HAP-1 (cell line): Measurements from ENCODE around the gene EMC9.
A peak's percentile ranks its signal among the peaks of the same experiment; 100 is the strongest.

Source experiments
- DNase-seq, 2 experiments: peaks; one replicate each; pipeline ENCODE4 v3.0.0-alpha.2; 2016 to 2020; ENCODE audit warnings: low spot score in 2 of 2
- H3K27me3 ChIP-seq: fragments of 250-450 bp; sonication (Bioruptor Pico); 2 replicates; pipeline ENCODE4 v1.5.1; 2020; ENCODE audit warnings: low read depth, mild to moderate bottlenecking, moderate library complexity
- H3K36me3 ChIP-seq: fragments of 250-450 bp; sonication (Bioruptor Pico); replicated peaks from 2 replicates; pipeline ENCODE4 v1.5.1; 2020; ENCODE audit warnings: mild to moderate bottlenecking
- H3K4me1 ChIP-seq: fragments of 250-450 bp; sonication (Bioruptor Pico); 2 replicates; pipeline ENCODE4 v1.5.1; 2020; ENCODE audit warnings: mild to moderate bottlenecking
- H3K4me3 ChIP-seq: fragments of 250-450 bp; sonication (Bioruptor Pico); 2 replicates; pipeline ENCODE4 v1.5.1; 2020; ENCODE audit warnings: mild to moderate bottlenecking, moderate library complexity
- H3K9me3 ChIP-seq: fragments of 250-450 bp; sonication (Bioruptor Pico); 2 replicates; pipeline ENCODE4 v1.5.1; 2020; ENCODE audit warnings: mild to moderate bottlenecking, moderate library complexity
- in situ Hi-C: fragments of 300-500 bp; cut with MboI; formaldehyde crosslinking; loops from 3 replicates; pipeline ENCODE4 v1.14.3; 2020; ENCODE audit warnings: low sequenced_read_pairs, inconsistent platforms, mixed read lengths

EMC9 gene

GRCh38 chr14:24095271-24096068 is 45.9 kb downstream of the EMC9 start:
- peaks cover 11% of the 10 kb centered on the region for H3K4me1 ChIP-seq
- in situ Hi-C loops: loop anchor here (10.0 kb wide), 1 partner anchor 81 kb away; no protein-coding TSS in a partner anchor
- H3K36me3 ChIP-seq: peaks cover 35% of the 10 kb centered on the region
- H3K27me3 ChIP-seq: no peaks in the 10 kb centered on the region
- peak overlapping the region; percentile 97 for H3K4me3 ChIP-seq
- H3K9me3 ChIP-seq: no peaks in the 10 kb centered on the region
- peak; percentile 48 to 83 for DNase-seq

DNA sequence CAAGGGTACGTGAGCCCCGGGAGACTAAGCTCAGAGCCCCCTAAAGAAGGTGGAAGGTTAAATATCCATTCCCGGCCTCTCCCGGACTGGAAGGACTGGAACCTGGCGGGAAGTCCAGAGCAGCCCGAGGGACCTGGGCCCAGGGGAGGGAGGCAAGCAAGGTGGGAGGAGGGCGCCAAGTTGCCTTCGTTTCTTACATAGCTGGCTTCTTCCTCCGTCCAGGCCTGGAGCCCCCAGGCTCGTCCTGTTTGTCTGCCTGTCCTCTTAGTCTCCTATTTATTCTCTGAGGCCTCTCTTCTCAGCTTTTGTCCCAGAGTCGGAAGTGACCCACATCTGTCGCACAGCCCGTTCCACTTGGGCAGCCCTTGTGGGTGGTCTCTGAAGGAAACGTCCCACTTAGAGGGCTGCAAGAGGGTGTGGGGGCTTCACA is 46.5 kb downstream of the EMC9 start:
- Histone ChIP-seq H3K4me3 (peak overlapping the region; percentile 97), H3K9me3 (no peaks in the 10 kb centered on the region), H3K4me1 (peaks cover 11% of the 10 kb centered on the region), H3K36me3 (peaks cover 29% of the 10 kb centered on the region), H3K27me3 (no peaks in the 10 kb centered on the region)
- in situ Hi-C loops: loop anchor here (10.0 kb wide), 1 partner anchor 80 kb away; no protein-coding TSS in a partner anchor
- DNase-seq: peak in 1 of 2 experiments; percentile 28

DNA sequence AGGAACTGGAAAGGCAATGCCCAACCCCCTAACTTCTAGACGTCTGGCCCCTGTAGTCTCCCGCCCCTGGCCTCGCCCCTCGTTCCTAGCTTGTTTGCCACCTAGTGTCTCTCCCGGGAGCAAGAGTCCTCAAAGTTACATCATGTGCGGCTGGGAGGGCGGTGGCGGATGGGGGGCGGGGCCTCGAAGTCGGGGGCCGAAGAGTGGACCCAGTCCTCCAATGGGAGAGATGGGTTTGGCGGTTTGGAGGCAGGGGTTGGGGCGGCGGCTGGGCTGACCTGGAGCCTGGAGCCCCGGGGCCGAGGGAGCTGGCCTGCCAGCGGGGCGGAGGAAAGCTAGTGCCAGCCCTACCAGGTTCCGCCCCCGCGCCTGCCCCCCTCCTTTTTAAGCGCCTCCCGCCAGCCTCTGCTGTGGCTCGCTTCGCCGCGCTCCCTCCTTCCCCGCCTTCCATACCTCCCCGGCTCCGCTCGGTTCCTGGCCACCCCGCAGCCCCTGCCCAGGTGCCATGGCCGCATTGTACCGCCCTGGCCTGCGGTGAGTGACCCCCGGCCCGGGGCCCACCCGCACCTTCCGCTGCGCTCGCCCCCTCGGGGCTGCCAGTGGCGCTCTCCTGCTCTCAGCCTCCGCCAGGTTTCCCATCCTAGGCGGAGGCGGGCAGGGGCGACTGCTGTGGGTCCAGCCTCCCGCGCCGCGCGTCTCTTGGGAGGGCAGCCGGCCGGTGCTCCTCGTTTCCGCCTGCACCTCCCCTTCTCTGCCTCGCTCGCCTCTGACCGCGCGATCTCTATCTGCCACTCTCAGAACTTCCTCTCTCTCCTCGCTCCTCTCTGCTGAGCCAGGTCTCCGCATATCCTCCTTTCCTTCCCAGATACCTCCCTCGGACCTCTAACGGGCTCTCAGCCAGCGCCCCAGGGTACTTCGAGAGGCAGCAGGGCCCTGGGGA is 47.2 kb downstream of the EMC9 start, which contains the start of gene PCK2:
TSS of gene PCK2 (plus strand) at position 411 of the 940 bp plus-strand sequence. CDS start at position 506, 95 bp downstream.
- H3K27me3 ChIP-seq: no peaks in the 10 kb centered on the region
- no peaks in the 10 kb centered on the region for H3K9me3 ChIP-seq
- in situ Hi-C loops: loop anchor here (10.0 kb wide), 1 partner anchor 79 kb away; no protein-coding TSS in a partner anchor
- DNase-seq: peak; percentile 92 to 98
- peaks cover 22% of the 10 kb centered on the region for H3K36me3 ChIP-seq
- peaks cover 11% of the 10 kb centered on the region for H3K4me1 ChIP-seq
- H3K4me3 ChIP-seq: peak within 1 kb of the TSS; percentile 97

DNA sequence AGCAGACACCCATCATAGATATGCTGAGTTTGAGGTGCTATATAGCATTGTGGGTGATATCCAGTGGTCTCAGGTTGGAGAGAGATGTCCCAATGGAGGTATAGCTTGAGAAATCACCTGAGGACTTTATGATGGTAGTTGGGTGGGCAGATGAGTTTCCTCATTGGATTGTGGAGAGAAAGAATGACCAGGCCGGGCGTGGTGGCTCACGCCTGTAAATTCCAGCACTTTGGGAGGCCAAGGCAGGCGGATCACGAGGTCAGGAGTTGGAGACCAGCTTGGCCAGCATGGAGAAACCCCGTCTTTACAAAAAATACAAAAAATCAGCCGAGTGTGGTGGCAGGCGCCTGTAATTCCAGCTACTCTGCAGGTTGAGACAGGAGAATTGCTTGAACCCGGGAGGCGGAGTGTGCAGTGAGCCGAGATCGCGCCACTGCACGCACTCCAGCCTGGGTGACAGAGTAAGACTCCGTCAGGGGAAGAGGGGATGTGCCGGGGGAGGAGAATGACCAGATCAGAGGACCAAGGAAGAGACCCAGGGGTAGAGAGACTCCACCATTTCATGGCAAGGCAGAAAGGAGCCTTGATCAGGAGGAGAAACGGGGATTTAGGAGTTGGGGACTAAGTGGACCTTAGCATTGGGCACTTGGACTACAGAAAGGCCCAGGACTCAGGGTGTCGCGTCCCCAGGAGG is 48.0 kb downstream of the EMC9 start:
- in situ Hi-C loops: loop anchor here (10.0 kb wide), 1 partner anchor 79 kb away; no protein-coding TSS in a partner anchor
- peak overlapping the region; percentile 97 for H3K4me3 ChIP-seq

DNA sequence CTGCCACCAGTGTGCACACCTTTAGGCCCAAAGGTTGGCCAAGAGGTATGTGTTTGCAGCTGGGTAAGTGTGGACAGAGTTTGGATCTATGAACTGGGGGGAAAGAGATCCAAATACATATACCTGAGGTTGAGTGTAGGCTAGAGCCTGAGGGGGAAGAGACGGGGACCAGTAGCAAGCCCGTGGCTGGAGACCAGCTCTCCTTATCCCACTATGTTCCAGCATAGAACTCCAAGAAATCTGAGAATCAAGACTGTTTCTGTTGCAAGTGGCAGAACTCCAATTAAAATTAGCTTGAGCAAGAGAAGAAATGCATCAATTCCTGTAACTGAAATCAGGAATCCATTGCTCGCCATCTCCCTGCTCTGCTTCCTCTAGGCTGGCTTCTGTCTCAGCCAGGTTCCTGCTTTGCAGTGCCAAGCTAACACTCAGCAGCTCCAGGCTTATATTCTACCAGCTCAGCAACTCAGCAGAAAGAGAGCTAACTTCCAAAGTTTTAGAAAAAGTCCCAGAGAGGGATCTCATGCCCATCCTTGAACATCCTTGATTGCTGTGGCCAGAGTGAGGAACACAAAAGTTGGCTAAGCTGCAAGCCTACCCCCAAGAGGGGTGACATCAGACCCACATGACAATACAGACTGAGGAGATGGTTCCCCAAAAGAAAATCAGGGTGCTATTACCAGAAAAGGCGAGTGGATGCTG is 48.7 kb downstream of the EMC9 start:
- DNase-seq: no peak
- H3K9me3 ChIP-seq: no peaks in the 10 kb centered on the region
- H3K4me1 ChIP-seq: peaks cover 11% of the 10 kb centered on the region
- in situ Hi-C loops: loop anchor here (10.0 kb wide), 1 partner anchor 78 kb away; no protein-coding TSS in a partner anchor
- H3K4me3 ChIP-seq: no peak overlapping the region
- H3K36me3 ChIP-seq: peaks cover 8% of the 10 kb centered on the region
- no peaks in the 10 kb centered on the region for H3K27me3 ChIP-seq

More for the DNA sequence above, 48.0 kb downstream of the EMC9 start:
- Histone ChIP-seq H3K27me3 (no peaks in the 10 kb centered on the region), H3K36me3 (peaks cover 14% of the 10 kb centered on the region), H3K4me1 (peaks cover 11% of the 10 kb centered on the region), H3K9me3 (no peaks in the 10 kb centered on the region)
- DNase-seq: no peak

DNA sequence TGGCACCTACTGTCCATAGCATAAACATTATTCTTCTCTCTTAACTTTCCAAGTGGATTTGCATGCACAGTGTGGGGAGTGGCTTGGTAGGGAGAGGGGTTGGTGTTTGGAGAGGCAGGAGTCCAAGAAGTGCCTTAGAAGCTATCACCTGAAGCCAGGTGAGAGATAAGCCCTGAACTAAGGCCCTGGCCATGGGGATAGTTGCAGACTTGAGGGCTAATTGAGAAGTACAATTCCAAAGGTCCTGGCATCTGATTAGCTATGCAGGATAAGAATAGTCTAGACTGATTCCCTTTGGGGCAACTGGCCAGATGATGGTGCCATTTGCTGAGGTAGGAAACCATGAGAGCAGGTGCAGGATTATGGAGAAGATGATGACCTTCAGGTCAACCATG is 49.3 kb downstream of the EMC9 start:
- peaks cover 8% of the 10 kb centered on the region for H3K36me3 ChIP-seq
- peaks cover 11% of the 10 kb centered on the region for H3K4me1 ChIP-seq
- in situ Hi-C loops: loop anchor here (10.0 kb wide), 1 partner anchor 77 kb away; no protein-coding TSS in a partner anchor
- no peak for DNase-seq
- H3K9me3 ChIP-seq: no peaks in the 10 kb centered on the region
- H3K4me3 ChIP-seq: no peak overlapping the region
- H3K27me3 ChIP-seq: no peaks in the 10 kb centered on the region

GRCh38 chr14:24089890-24090289 is 51.5 kb downstream of the EMC9 start:
- peaks cover 5% of the 10 kb centered on the region for H3K4me1 ChIP-seq
- no peak for DNase-seq
- in situ Hi-C loops: loop anchor here (10.0 kb wide), 1 partner anchor 75 kb away; no protein-coding TSS in a partner anchor

More at GRCh38 chr14:24089890-24090289, 51.5 kb downstream of the EMC9 start:
- Histone ChIP-seq H3K36me3 (no peaks in the 10 kb centered on the region), H3K4me3 (no peak overlapping the region), H3K9me3 (no peaks in the 10 kb centered on the region), H3K27me3 (no peaks in the 10 kb centered on the region)
